Mesothelial cell of epicardium (in vitro differentiated cells): ENCODE data around the gene CCDC170. TPM values are rescaled to one million over a fixed set of nuclear protein-coding genes. Genes with fewer than 3 reads are reported as not detected.

Experiments
- DNase-seq, 2 experiments: peaks; one replicate each; pipeline ENCODE4 v3.0.0; 2021; ENCODE audit warnings: low spot score in 2 of 2; ENCODE audit not compliant: unreplicated experiment in 2 of 2
- H3K27ac Mint-ChIP-seq: 2 replicates; pipeline ENCODE4 v1.8.0; 2021; ENCODE audit warnings: mixed read lengths
- H3K27me3 Mint-ChIP-seq: 2 replicates; pipeline ENCODE4 v1.8.0; 2021; ENCODE audit warnings: low read depth, mixed read lengths
- H3K36me3 Mint-ChIP-seq: 2 replicates; pipeline ENCODE4 v1.8.0; 2021; ENCODE audit warnings: mixed read lengths
- H3K4me1 Mint-ChIP-seq: 2 replicates; pipeline ENCODE4 v1.8.0; 2021; ENCODE audit warnings: mixed read lengths
- H3K4me3 Mint-ChIP-seq: 2 replicates; pipeline ENCODE4 v1.8.0; 2021; ENCODE audit warnings: mild to moderate bottlenecking, moderate library complexity, mixed read lengths
- H3K9me3 Mint-ChIP-seq: 2 replicates; pipeline ENCODE4 v1.8.0; 2021; ENCODE audit warnings: mixed read lengths
- total RNA-seq: library from RNA; stranded (reverse); gene quantifications from 3 replicates; pipeline ENCODE4 v1.2.1, GENCODE V29; 2021
- TF ChIP-seq, protein P1 (sequence below): fragments of 200-600 bp; sonication (generic); IDR thresholded peaks from one replicate; pipeline ENCODE4 v1.5.0; 2021; ENCODE audit warnings: antibody characterized with exemption; ENCODE audit not compliant: unreplicated experiment

CCDC170 gene
- total RNA-seq, 1 donor from 2014 or later, result 3.0 TPM

DNA sequence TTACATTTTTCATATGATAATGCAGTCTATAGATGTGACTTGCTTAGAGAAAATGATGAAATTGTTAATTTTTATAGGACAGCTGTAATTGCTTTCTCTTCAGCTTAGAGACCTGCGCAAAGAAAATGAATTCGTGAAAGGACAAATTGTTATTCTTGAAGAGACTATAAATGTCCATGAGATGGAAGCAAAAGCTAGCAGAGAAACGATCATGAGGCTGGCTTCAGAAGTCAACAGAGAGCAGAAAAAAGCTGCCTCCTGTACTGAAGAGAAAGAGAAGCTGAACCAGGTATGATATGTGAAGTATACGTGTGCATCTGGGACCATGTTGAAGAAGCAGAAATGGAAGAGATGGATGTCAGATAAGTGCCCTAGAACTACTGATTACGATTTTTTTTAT is 54.4 kb downstream of the CCDC170 start:
- H3K4me3 Mint-ChIP-seq, result no peak overlapping the region
- H3K4me1 Mint-ChIP-seq, result no peaks in the 10 kb centered on the region
- no peak for DNase-seq
- H3K27ac Mint-ChIP-seq, result no peak overlapping the region
- TF ChIP-seq, protein P1, sequence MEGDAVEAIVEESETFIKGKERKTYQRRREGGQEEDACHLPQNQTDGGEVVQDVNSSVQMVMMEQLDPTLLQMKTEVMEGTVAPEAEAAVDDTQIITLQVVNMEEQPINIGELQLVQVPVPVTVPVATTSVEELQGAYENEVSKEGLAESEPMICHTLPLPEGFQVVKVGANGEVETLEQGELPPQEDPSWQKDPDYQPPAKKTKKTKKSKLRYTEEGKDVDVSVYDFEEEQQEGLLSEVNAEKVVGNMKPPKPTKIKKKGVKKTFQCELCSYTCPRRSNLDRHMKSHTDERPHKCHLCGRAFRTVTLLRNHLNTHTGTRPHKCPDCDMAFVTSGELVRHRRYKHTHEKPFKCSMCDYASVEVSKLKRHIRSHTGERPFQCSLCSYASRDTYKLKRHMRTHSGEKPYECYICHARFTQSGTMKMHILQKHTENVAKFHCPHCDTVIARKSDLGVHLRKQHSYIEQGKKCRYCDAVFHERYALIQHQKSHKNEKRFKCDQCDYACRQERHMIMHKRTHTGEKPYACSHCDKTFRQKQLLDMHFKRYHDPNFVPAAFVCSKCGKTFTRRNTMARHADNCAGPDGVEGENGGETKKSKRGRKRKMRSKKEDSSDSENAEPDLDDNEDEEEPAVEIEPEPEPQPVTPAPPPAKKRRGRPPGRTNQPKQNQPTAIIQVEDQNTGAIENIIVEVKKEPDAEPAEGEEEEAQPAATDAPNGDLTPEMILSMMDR, result no peak
- H3K27me3 Mint-ChIP-seq, result no peaks in the 10 kb centered on the region
- no peaks in the 10 kb centered on the region for H3K36me3 Mint-ChIP-seq
- peaks cover 8% of the 10 kb centered on the region for H3K9me3 Mint-ChIP-seq

DNA sequence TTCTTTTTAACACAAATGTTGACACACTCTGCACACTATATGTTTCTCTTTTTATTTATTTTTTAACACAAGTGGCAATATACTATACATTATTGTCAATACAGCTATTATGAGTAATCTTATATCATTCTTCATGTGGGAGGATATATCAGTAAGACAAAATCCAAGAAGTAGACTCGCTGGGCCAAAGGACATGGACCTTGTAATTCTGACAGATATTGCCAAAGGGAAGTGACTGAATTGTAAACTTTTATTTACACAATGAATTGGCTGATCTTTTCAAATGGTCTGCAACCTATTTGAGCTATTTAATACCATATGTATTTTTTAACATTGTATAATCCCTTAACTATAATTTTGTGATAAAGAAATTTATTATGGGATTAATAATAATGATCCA is 56.0 kb downstream of the CCDC170 start:
- H3K36me3 Mint-ChIP-seq, result no peaks in the 10 kb centered on the region
- no peak overlapping the region for H3K4me3 Mint-ChIP-seq
- no peaks in the 10 kb centered on the region for H3K4me1 Mint-ChIP-seq
- TF ChIP-seq, protein P1, result no peak
- H3K9me3 Mint-ChIP-seq, result peaks cover 8% of the 10 kb centered on the region
- no peaks in the 10 kb centered on the region for H3K27me3 Mint-ChIP-seq
- no peak overlapping the region for H3K27ac Mint-ChIP-seq
- no peak for DNase-seq

DNA sequence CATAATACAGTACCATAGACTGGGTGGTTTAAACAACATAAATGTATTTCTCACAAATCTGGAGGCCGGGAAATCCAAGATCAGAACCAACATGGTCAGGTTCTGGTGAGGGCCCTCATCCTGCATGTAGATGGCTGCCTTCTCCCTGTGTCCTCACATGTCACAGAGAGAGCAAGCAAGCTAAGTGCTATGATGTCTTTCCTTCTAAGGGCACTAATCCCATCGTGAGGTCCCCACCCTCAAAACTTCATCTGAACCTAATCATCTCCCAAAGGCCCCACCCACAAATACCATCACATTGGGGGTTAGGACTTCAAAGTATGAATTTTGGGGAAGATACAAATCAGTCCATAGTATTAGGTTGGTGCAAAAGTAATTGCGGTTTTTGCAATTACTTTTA is 56.8 kb downstream of the CCDC170 start:
- TF ChIP-seq, protein P1, result no peak
- no peaks in the 10 kb centered on the region for H3K36me3 Mint-ChIP-seq
- H3K4me3 Mint-ChIP-seq, result no peak overlapping the region
- DNase-seq, result no peak
- no peaks in the 10 kb centered on the region for H3K4me1 Mint-ChIP-seq
- H3K27ac Mint-ChIP-seq, result no peak overlapping the region
- no peaks in the 10 kb centered on the region for H3K27me3 Mint-ChIP-seq
- peaks cover 8% of the 10 kb centered on the region for H3K9me3 Mint-ChIP-seq

DNA sequence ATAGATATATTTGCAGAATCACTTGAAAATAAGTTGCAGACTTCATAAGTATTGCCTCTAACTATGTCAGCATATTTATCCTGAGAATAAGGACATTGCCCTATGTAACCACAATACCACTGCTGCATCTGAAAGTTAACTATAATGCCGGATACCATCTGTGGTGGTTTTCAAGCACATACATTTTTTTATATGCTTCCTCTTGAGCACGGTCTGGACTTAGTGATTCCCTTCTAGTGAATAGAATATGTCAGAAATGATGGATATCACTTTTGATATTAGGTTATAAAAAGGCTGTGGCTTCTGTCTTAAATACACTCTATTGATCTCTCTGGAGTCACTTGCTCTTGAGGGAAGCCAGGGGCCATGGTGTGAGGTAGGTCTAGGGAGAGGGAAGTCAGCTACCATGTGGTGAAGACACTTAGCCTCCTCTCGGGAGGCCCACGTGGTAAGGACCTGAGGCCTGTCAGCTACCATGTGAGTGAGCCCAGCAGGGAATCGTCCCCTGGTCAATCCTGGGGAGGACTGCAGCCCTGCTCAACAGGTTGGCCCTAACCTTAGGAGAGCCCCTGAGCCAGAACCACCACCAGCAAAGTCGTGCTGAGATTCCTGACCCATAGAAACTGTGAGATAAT is 57.5 kb downstream of the CCDC170 start:
- Mint-ChIP-seq H3K27me3 (no peaks in the 10 kb centered on the region), H3K9me3 (peaks cover 8% of the 10 kb centered on the region), H3K27ac (no peak overlapping the region), H3K36me3 (no peaks in the 10 kb centered on the region), H3K4me1 (no peaks in the 10 kb centered on the region), H3K4me3 (no peak overlapping the region)
- TF ChIP-seq, protein P1, result no peak
- no peak for DNase-seq

DNA sequence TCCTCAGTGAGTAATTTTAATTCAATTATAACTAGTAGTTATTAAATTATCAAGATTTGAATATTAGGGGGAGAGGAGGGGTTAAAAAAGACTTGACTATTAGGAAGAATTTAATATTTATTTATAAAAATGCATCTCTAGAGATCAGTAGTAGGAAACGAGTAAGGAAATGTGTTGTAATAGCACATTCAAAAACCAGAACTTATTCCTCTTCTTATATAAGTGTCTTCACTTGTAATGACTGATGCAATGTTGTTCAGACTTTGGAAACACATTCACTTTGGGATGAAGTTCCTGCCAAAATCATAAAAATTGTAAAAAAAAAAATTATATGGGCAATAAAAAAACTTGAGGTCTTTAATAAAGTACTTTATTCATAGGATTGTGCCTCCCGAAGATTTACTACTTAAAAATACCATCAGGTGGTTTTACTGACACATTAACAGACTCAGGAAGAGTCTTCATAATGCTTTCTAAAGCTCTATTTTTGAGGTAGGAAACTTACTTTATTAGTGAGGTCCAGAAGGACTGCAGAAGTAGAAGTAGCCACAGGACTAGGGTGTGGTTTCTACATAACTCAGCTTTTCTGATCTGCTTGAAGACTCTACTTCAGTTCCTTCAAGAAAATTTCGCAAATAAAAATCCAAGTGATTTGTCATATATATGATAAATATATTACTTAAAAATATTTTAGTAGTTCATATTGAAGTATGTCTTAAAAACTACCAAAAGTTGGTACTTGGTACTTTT is 59.8 kb downstream of the CCDC170 start:
- no peak overlapping the region for H3K27ac Mint-ChIP-seq
- peaks cover 18% of the 10 kb centered on the region for H3K9me3 Mint-ChIP-seq
- no peaks in the 10 kb centered on the region for H3K27me3 Mint-ChIP-seq
- peaks cover 4% of the 10 kb centered on the region for H3K36me3 Mint-ChIP-seq
- TF ChIP-seq, protein P1, result no peak
- DNase-seq, result no peak
- H3K4me1 Mint-ChIP-seq, result no peaks in the 10 kb centered on the region
- no peak overlapping the region for H3K4me3 Mint-ChIP-seq
